Measurements from ENCODE around the gene ANKRD40. TPM values are rescaled to one million over a fixed set of nuclear protein-coding genes. Genes with fewer than 3 reads are reported as not detected.

The ANKRD40 gene, protein sequence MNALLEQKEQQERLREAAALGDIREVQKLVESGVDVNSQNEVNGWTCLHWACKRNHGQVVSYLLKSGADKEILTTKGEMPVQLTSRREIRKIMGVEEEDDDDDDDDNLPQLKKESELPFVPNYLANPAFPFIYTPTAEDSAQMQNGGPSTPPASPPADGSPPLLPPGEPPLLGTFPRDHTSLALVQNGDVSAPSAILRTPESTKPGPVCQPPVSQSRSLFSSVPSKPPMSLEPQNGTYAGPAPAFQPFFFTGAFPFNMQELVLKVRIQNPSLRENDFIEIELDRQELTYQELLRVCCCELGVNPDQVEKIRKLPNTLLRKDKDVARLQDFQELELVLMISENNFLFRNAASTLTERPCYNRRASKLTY
- 47.0 and 50.3 TPM in 2 replicates for total RNA-seq

DNA sequence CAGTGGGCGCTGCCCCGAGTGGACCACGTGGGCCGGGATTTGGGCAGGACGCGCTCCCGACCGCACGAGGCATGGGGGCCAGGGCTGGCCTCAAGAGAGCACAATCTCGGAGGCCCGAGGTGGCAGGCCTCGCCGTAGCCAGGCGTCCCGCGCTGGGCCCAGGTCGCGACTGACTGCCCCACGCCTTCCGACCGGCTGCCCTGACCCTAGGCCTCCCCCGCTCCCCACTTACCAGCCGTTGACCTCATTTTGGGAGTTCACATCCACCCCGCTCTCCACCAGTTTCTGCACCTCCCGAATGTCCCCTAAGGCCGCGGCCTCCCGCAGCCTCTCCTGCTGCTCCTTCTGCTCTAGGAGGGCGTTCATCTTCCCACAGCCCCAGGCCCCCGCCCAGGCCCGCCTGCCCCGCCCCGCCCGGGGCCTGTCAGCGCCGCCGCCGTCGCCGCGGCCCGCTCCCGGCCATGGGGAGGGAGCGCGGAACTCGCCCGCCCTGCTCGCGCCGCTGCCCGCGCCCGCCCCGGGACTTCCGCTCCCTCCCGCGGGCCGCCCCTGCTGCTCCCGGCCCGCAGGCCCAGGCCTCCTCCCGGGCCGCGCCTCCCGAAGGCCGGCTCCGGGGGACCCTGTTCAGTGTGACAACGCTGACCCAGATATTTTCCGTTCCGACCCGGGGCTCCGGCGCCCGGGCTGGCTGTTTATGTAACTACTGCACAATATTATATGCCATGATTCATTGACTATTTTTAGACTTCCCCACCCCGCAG lies at the start of gene ANKRD40:
ANKRD40 (minus strand) TSS at position 626 of the 761 bp plus-strand sequence; CDS start at position 366, 260 bp downstream.
- peaks cover 11% of the 10 kb centered on the region for H3K36me3 Mint-ChIP-seq (ENCODE audit: low read depth)
- H3K4me1 Mint-ChIP-seq (ENCODE audit: low read depth) = peaks cover 40% of the 10 kb centered on the region
- intact Hi-C loops (cut with micrococcal nuclease) = loop anchor here (1.0 to 10.0 kb wide), 8 partner anchors 12 to 447 kb away; partner anchors contain the start of genes LRRC59, LUC7L3, NME1 and RSAD1
- no peaks in the 10 kb centered on the region for H3K9me3 Mint-ChIP-seq
- peak within 1 kb of the TSS; percentile 97 for H3K27ac Mint-ChIP-seq
- H3K27me3 Mint-ChIP-seq (ENCODE audit: insufficient read depth) = peaks cover 3% of the 10 kb centered on the region
- peak; percentile 90 for DNase-seq (ENCODE audit: low spot score)
- H3K4me3 Mint-ChIP-seq = peak within 1 kb of the TSS; percentile 95

GRCh38 chr17:50754521-50754920 lies 46.8 kb upstream of the ANKRD40 start:
- peaks cover 44% of the 10 kb centered on the region for H3K36me3 Mint-ChIP-seq (ENCODE audit: low read depth)
- H3K27me3 Mint-ChIP-seq (ENCODE audit: insufficient read depth) = no peaks in the 10 kb centered on the region
- H3K4me3 Mint-ChIP-seq = no peak overlapping the region
- H3K27ac Mint-ChIP-seq = no peak overlapping the region
- peaks cover under 1% of the 10 kb centered on the region for H3K4me1 Mint-ChIP-seq (ENCODE audit: low read depth)
- intact Hi-C loops (cut with micrococcal nuclease) = no loop called here
- DNase-seq (ENCODE audit: low spot score) = no peak
- no peaks in the 10 kb centered on the region for H3K9me3 Mint-ChIP-seq

- Mint-ChIP-seq H3K4me3 (no peak overlapping the region), H3K36me3 (ENCODE audit: low read depth) (peaks cover 62% of the 10 kb centered on the region), H3K9me3 (no peaks in the 10 kb centered on the region), H3K4me1 (ENCODE audit: low read depth) (peaks cover 6% of the 10 kb centered on the region), H3K27ac (no peak overlapping the region), H3K27me3 (ENCODE audit: insufficient read depth) (no peaks in the 10 kb centered on the region)
- DNase-seq (ENCODE audit: low spot score) = no peak
- intact Hi-C loops (cut with micrococcal nuclease) = no loop called here
Measured at GRCh38 chr17:50749245-50749644, 41.5 kb upstream of the ANKRD40 start.

DNA sequence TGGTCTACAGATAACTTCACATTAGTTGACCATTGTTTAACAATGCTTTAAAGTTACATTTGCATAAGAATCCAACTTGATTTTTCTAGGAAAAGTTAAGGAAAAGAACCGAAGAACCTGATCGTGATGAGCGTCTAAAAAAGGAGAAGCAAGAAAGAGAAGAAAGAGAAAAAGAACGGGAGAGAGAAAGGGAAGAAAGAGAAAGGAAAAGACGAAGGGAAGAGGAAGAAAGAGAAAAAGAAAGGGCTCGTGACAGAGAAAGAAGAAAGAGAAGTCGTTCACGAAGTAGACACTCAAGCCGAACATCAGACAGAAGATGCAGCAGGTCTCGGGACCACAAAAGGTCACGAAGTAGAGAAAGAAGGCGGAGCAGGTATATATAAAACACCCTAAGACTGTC lies 37.9 kb upstream of the ANKRD40 start:
- intact Hi-C loops (cut with micrococcal nuclease) = no loop called here
- peaks cover 6% of the 10 kb centered on the region for H3K4me1 Mint-ChIP-seq (ENCODE audit: low read depth)
- DNase-seq (ENCODE audit: low spot score) = no peak
- no peaks in the 10 kb centered on the region for H3K27me3 Mint-ChIP-seq (ENCODE audit: insufficient read depth)
- no peaks in the 10 kb centered on the region for H3K9me3 Mint-ChIP-seq
- peaks cover 67% of the 10 kb centered on the region for H3K36me3 Mint-ChIP-seq (ENCODE audit: low read depth)
- H3K27ac Mint-ChIP-seq = no peak overlapping the region
- no peak overlapping the region for H3K4me3 Mint-ChIP-seq

DNA sequence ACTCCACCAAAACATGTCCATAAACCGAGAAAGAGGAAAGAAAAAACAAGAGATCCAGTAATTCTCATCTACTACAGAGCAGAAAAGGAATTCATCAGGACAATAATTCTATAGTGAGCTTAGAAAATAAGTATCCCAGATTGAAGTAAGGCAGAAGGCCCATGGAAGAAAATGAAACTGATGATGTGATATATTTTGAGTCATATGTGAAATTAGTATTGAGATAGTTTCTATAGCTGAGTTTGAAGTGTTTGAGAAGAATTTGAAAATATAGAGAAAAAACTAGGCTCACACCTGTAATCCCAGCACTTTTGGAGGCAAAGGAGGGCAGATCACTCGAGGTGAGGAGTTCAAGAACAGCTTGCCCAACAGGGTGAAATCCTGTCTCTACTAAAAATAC lies 31.4 kb upstream of the ANKRD40 start:
- intact Hi-C loops (cut with micrococcal nuclease) = loop anchor here (5.0 kb wide), 1 partner anchor 992 kb away; no protein-coding TSS in a partner anchor
- no peaks in the 10 kb centered on the region for H3K9me3 Mint-ChIP-seq
- peaks cover 32% of the 10 kb centered on the region for H3K4me1 Mint-ChIP-seq (ENCODE audit: low read depth)
- no peak overlapping the region for H3K4me3 Mint-ChIP-seq
- H3K27me3 Mint-ChIP-seq (ENCODE audit: insufficient read depth) = no peaks in the 10 kb centered on the region
- H3K36me3 Mint-ChIP-seq (ENCODE audit: low read depth) = peaks cover 48% of the 10 kb centered on the region
- no peak for DNase-seq (ENCODE audit: low spot score)
- no peak overlapping the region for H3K27ac Mint-ChIP-seq

DNA sequence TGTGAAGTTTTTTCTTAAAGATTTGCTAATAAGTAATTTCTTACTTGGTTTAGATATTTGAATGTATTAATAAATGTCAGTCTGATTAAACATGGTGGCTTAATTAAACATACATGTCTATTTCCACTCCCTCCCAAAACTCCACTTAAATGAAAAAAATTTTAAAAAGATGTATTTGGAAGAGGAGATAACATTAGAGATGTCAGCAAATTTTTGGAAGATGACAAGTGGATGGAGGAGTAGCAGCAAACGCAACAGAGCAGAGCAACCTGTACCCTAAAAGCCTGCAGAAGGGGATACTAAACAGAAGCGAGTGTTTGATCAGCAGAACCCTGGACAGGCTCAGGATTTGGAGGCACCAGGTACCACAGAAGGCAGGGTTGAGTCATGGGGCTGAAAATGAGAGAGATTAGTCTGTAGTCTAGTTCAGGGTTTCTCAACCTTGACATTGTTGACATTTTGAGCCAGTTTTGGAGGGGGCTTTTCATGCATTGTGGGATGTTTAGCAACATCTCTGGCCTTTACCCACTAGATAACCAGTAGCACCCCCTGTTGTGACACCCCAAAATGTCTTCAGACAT lies 29.5 kb upstream of the ANKRD40 start:
- Mint-ChIP-seq H3K9me3 (no peaks in the 10 kb centered on the region), H3K36me3 (ENCODE audit: low read depth) (peaks cover 35% of the 10 kb centered on the region), H3K27ac (no peak overlapping the region)

GRCh38 chr17:50735287-50735686 lies 27.6 kb upstream of the ANKRD40 start:
- H3K27ac Mint-ChIP-seq = no peak overlapping the region
- peaks cover 22% of the 10 kb centered on the region for H3K36me3 Mint-ChIP-seq (ENCODE audit: low read depth)
- no peak for DNase-seq (ENCODE audit: low spot score)
- H3K9me3 Mint-ChIP-seq = no peaks in the 10 kb centered on the region
- peaks cover 50% of the 10 kb centered on the region for H3K4me1 Mint-ChIP-seq (ENCODE audit: low read depth)
- no peaks in the 10 kb centered on the region for H3K27me3 Mint-ChIP-seq (ENCODE audit: insufficient read depth)
- H3K4me3 Mint-ChIP-seq = no peak overlapping the region
- intact Hi-C loops (cut with micrococcal nuclease) = loop anchor here (5.0 kb wide), 1 partner anchor 988 kb away; no protein-coding TSS in a partner anchor

More for the DNA sequence above, 29.5 kb upstream of the ANKRD40 start:
- Mint-ChIP-seq H3K4me1 (ENCODE audit: low read depth) (peaks cover 38% of the 10 kb centered on the region), H3K27me3 (ENCODE audit: insufficient read depth) (no peaks in the 10 kb centered on the region), H3K4me3 (no peak overlapping the region)
- DNase-seq (ENCODE audit: low spot score) = no peak
- intact Hi-C loops (cut with micrococcal nuclease) = loop anchor here (5.0 kb wide), 1 partner anchor 990 kb away; no protein-coding TSS in a partner anchor

DNA sequence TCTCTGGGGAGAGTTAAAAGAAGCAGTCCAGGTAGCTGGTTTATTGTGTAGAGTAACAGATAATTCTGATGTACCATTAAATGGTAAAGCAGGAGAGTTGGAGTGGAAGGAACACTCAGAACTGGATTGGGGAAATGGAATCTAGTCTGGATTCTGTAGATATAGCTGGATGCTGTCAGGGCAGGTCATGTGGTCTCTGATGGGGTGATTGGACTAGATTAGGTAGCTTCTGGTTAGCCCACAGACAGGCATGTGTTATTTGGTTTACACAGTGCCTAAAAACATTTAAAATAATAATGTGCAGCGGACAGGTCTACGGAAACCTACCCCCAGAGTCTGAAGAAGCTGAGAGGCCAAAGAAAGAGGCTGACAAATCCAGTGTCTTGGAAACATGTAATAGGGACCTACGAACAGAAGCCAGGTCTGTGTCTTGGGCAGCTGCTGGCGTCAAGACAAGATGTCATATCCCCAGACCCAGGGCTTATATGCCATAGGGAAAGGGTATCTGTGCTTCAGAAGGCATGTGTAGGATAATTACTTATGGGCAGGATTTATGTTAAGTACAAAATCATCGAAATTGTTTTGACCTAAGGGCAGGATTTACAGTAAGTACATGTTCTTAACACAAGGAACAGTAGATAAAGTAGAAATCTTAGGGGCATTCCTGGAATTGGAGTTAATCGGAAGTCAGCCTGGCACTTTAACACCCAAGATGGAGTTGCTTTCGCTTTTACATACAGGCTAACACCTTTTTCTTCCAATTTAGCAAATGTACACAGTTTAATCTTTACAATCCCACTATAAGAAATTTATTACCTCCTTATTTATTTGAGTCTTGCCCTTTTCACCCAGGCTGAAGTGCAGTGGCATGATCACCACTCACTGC lies 24.1 kb upstream of the ANKRD40 start:
- Mint-ChIP-seq H3K27ac (peak overlapping the region; percentile 9), H3K9me3 (no peaks in the 10 kb centered on the region), H3K36me3 (ENCODE audit: low read depth) (peaks cover 2% of the 10 kb centered on the region), H3K27me3 (ENCODE audit: insufficient read depth) (no peaks in the 10 kb centered on the region), H3K4me1 (ENCODE audit: low read depth) (peaks cover 56% of the 10 kb centered on the region), H3K4me3 (no peak overlapping the region)
- no peak for DNase-seq (ENCODE audit: low spot score)
- intact Hi-C loops (cut with micrococcal nuclease) = no loop called here

DNA sequence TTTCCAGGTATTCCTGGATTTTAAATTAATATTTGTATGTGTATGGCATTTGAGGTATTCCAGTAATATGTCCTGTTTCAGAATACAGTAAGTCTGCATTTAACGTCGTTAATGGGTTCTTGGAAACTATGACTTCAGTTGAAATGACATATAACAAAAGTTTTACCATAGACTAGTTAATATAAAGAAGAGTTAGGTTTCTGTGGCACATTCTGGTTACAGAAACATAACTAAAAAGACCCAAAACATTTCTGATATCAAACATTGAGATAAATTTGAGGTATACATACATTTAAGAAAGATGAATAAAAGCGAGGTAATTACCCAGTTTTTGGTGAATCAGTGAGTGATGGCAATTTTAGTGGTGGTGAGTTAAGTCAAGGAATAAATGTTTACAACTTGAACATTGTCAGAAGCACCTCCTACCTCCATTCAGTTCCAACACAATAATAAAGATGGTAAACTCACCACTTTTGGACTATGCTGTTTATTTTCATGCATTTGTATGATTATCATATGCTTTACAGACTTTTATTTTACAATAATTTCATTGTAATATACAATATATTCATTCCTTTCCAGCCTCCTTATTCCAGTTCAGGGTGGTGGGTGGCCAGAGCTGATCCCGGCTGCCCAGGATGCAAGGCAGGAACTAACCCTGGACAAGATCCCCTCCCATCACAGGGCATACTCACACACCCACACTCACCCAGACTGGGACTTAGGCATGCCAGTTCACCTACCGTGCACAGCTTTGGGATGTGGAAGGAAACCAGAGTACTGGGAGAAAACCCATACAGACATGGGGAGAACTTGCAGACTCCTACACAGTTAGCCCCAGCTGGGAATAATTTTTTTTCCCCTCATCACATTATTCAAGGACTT lies 21.4 kb upstream of the ANKRD40 start:
- no peak for DNase-seq (ENCODE audit: low spot score)
- Mint-ChIP-seq H3K27ac (peak overlapping the region; percentile 61), H3K9me3 (no peaks in the 10 kb centered on the region), H3K4me1 (ENCODE audit: low read depth) (peaks cover 41% of the 10 kb centered on the region), H3K36me3 (ENCODE audit: low read depth) (peaks cover 2% of the 10 kb centered on the region), H3K4me3 (no peak overlapping the region), H3K27me3 (ENCODE audit: insufficient read depth) (no peaks in the 10 kb centered on the region)
- intact Hi-C loops (cut with micrococcal nuclease) = no loop called here

- H3K27me3 Mint-ChIP-seq (ENCODE audit: insufficient read depth) = no peaks in the 10 kb centered on the region
- H3K27ac Mint-ChIP-seq = no peak overlapping the region
- no peak overlapping the region for H3K4me3 Mint-ChIP-seq
- intact Hi-C loops (cut with micrococcal nuclease) = no loop called here
- no peaks in the 10 kb centered on the region for H3K9me3 Mint-ChIP-seq
- peaks cover 2% of the 10 kb centered on the region for H3K36me3 Mint-ChIP-seq (ENCODE audit: low read depth)
- H3K4me1 Mint-ChIP-seq (ENCODE audit: low read depth) = peaks cover 42% of the 10 kb centered on the region
- DNase-seq (ENCODE audit: low spot score) = no peak
Measured at GRCh38 chr17:50728112-50728429, 20.4 kb upstream of the ANKRD40 start.

GRCh38 chr17:50725769-50726655 lies 18.3 kb upstream of the ANKRD40 start:
- intact Hi-C loops (cut with micrococcal nuclease) = no loop called here
- Mint-ChIP-seq H3K36me3 (ENCODE audit: low read depth) (peaks cover 12% of the 10 kb centered on the region), H3K27ac (no peak overlapping the region), H3K27me3 (ENCODE audit: insufficient read depth) (no peaks in the 10 kb centered on the region), H3K4me3 (no peak overlapping the region), H3K9me3 (no peaks in the 10 kb centered on the region), H3K4me1 (ENCODE audit: low read depth) (peaks cover 41% of the 10 kb centered on the region)
- no peak for DNase-seq (ENCODE audit: low spot score)
